Progenitor cell of endocrine pancreas (in vitro differentiated cells): ENCODE results near the gene SWSAP1. TPM values are rescaled to one million over a fixed set of nuclear protein-coding genes. Genes with fewer than 3 reads are reported as not detected.
"Not testable (repeated sequence)": the region's sequence is repeated elsewhere in the genome, so short reads cannot be mapped to it uniquely, and the experiment has no call there.

ENCODE experiments used
- DNase-seq: peaks from one replicate; pipeline ENCODE4 v3.0.0; 2021; ENCODE audit warnings: low spot score; ENCODE audit not compliant: unreplicated experiment
- H3K27ac Mint-ChIP-seq: 2 replicates; pipeline ENCODE4 v1.8.0; 2021; ENCODE audit warnings: mild to moderate bottlenecking, moderate library complexity, mixed read lengths
- H3K27me3 Mint-ChIP-seq: 2 replicates; pipeline ENCODE4 v1.8.0; 2021; ENCODE audit warnings: mixed read lengths
- H3K36me3 Mint-ChIP-seq: 2 replicates; pipeline ENCODE4 v1.8.0; 2022; ENCODE audit warnings: mixed read lengths; ENCODE audit not compliant: insufficient read depth
- H3K4me1 Mint-ChIP-seq: 2 replicates; pipeline ENCODE4 v1.8.0; 2021; ENCODE audit warnings: low read depth, mixed read lengths
- H3K4me3 Mint-ChIP-seq: 2 replicates; pipeline ENCODE4 v1.8.0; 2021; ENCODE audit warnings: low read depth, mild to moderate bottlenecking, moderate library complexity, mixed read lengths
- H3K9me3 Mint-ChIP-seq: 2 replicates; pipeline ENCODE4 v1.8.0; 2021; ENCODE audit warnings: low read depth, mixed read lengths
- total RNA-seq: library from RNA; stranded (reverse); gene quantifications from 2 replicates; pipeline ENCODE4 v1.2.1, GENCODE V29; 2021
- TF ChIP-seq, protein P1 (sequence below): fragments of 200-600 bp; sonication (generic); IDR thresholded peaks from one replicate; pipeline ENCODE4 v1.5.0; 2021; ENCODE audit warnings: antibody characterized with exemption, mild to moderate bottlenecking; ENCODE audit not compliant: unreplicated experiment

The SWSAP1 gene
- total RNA-seq, 1 donor from 2014 or later, result 3.2 TPM

DNA sequence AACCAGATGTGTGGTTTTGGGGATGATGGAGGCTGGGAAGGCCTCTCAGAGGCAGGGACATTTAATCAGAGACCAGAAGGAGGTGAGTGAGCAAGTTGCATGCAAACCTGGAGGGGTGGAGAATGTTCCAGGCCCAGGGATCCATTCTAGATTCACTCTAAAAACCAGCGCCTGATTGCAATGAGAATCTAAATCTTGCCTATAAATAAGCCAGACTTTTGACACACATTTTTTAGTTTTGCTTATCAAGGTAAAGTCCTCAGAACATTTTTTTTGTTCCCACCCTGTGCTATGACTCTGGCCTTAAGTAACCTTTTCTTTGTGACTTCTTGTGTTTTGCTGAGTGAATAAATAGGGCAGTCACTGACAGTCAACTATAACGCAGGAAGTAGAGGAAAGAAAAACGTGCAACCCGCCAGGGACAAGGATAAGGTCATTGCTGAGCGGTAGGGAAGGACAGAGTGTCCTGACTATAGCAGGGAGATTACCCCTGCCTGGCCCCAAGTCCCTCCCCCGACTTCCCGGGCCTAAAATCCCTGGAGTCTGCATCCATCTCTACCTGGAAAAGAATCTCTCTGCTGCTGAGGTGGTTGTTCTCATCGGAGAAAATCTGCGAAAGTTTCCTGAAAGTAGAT, 30.2 kb downstream of the SWSAP1 start:
- Mint-ChIP-seq H3K36me3 (peaks cover 17% of the 10 kb centered on the region), H3K9me3 (no peaks in the 10 kb centered on the region), H3K27me3 (no peaks in the 10 kb centered on the region), H3K4me3 (no peak overlapping the region), H3K4me1 (no peaks in the 10 kb centered on the region), H3K27ac (no peak overlapping the region)
- TF ChIP-seq, protein P1, sequence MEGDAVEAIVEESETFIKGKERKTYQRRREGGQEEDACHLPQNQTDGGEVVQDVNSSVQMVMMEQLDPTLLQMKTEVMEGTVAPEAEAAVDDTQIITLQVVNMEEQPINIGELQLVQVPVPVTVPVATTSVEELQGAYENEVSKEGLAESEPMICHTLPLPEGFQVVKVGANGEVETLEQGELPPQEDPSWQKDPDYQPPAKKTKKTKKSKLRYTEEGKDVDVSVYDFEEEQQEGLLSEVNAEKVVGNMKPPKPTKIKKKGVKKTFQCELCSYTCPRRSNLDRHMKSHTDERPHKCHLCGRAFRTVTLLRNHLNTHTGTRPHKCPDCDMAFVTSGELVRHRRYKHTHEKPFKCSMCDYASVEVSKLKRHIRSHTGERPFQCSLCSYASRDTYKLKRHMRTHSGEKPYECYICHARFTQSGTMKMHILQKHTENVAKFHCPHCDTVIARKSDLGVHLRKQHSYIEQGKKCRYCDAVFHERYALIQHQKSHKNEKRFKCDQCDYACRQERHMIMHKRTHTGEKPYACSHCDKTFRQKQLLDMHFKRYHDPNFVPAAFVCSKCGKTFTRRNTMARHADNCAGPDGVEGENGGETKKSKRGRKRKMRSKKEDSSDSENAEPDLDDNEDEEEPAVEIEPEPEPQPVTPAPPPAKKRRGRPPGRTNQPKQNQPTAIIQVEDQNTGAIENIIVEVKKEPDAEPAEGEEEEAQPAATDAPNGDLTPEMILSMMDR, result no peak
- DNase-seq, result no peak

DNA sequence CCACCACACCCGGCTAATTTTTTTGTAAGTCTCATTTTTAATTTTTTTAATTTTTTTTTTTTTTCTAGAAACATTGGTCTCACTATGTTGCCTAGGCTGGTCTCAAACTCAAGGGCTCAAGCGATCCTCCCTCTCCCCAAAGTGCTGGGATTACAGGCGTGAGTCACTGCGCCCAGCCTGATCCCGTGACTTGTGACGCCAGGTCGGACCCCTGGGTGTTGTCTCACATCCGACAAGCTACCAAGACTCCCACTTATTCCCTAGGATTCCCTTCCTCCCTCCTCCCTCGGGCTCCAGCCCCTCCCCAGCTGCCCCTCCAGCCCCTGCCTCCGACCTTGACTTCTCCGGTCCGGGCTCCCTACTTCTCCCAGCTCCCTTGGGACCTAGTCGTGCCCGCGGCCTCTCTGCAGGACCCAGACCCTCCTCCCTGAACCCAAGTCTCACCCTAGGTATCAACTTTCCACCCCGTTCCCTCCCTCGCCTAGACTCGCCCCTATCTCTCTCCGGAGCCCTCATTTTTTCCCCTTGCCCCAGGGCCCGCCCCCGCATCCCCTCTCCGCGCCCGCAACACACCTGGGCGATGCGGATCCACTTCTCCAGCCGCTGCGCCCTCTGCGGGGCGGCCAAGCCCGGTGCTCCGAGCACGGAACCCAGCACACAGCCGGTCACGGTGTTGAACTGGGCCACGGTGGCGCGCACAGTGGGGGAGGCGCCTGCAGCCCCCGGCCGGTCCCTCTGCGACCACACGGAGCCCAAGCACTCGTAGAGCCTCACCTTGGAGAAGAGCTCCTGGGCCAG, 31.6 kb downstream of the SWSAP1 start:
- Mint-ChIP-seq H3K4me1 (no peaks in the 10 kb centered on the region), H3K4me3 (no peak overlapping the region), H3K27ac (no peak overlapping the region)

DNA sequence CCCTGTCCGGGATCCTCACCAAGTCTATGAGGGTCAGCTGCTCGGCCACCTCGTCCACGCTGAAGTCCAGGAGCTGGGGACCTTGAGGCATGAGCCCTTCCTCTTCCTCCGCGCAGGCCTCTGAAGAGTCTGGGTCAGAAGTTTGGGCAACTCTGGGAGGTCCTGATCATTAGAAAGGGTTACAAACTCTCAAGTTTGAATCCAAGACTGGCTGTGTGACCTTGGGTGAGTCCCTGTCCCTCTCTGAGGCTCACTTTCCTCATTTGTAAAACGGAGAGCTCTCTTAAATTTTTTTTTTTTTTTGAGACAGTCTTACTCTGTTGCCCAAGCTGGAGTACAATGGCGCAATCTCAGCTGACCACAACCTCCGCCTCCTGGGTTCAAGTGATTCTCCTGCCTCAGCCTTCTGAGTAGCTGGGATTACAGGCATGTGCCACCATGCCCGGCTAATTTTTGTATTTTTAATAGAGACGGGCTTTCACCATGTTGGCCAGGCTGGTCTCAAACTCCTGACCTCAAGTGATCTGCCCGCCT, 32.3 kb downstream of the SWSAP1 start:
- peaks cover 13% of the 10 kb centered on the region for H3K36me3 Mint-ChIP-seq
- not testable (repeated sequence) for H3K27ac Mint-ChIP-seq, H3K4me3 Mint-ChIP-seq, H3K27me3 Mint-ChIP-seq, H3K9me3 Mint-ChIP-seq, DNase-seq, H3K4me1 Mint-ChIP-seq

More for the DNA sequence above, 31.6 kb downstream of the SWSAP1 start:
- Mint-ChIP-seq H3K9me3 (no peaks in the 10 kb centered on the region), H3K27me3 (no peaks in the 10 kb centered on the region), H3K36me3 (peaks cover 13% of the 10 kb centered on the region)
- TF ChIP-seq, protein P1, result no peak
- DNase-seq, result no peak

DNA sequence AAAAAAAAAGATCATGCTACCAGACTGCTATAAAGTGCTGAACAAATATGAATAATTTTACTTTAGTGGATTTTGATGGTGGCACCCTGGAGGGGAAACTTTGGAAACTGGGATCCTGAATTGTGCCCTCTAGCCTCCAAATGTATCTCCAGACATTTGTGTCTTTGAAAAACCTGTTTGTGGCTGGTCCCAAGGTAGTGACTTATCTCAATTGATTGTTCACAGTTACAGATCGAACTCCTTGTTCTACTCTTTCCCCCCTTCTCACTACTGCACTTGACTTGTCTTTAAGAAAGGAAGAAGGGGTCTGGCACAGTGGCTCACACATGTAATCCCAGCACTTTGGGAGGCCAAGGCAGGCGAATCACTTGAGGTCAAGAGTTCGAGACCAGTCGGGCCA, 34.1 kb downstream of the SWSAP1 start:
- H3K4me3 Mint-ChIP-seq, result no peak overlapping the region
- DNase-seq, result no peak
- no peaks in the 10 kb centered on the region for H3K4me1 Mint-ChIP-seq
- peaks cover 14% of the 10 kb centered on the region for H3K36me3 Mint-ChIP-seq
- H3K27me3 Mint-ChIP-seq, result no peaks in the 10 kb centered on the region
- H3K27ac Mint-ChIP-seq, result no peak overlapping the region
- TF ChIP-seq, protein P1, result no peak
- H3K9me3 Mint-ChIP-seq, result no peaks in the 10 kb centered on the region

DNA sequence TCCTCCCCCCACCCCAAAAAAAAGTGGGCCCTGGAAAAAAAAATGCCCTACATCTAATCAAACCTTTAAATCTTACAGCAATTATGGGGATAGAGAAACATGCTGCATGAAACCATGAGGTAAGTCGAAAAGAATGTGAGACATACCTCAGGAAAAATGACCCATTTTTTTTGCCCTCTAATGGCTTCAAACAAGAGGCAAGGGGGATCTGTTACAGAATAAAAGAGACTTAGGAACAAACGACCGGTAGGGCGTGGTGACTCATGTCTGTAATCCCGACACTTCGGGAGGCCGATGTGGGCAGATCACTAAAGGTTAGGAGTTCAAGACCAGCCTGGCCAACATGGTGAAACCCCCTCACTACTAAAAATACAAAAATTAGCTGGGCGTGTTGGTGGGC, 36.2 kb downstream of the SWSAP1 start:
- no peak for DNase-seq

More for the DNA sequence above, 36.2 kb downstream of the SWSAP1 start:
- TF ChIP-seq, protein P1, result no peak
- Mint-ChIP-seq H3K27ac (no peak overlapping the region), H3K9me3 (no peaks in the 10 kb centered on the region), H3K4me1 (no peaks in the 10 kb centered on the region), H3K4me3 (no peak overlapping the region), H3K27me3 (no peaks in the 10 kb centered on the region), H3K36me3 (peaks cover 12% of the 10 kb centered on the region)
